IPS-15b (cell line): ENCODE data around the gene KIZ.
A peak's percentile ranks its signal among the peaks of the same experiment; 100 is the strongest.

ENCODE experiments used
- H3K27me3 ChIP-seq: one replicate; pipeline ENCODE4 v1.6.1; 2013; ENCODE audit warnings: low read length; ENCODE audit not compliant: control insufficient read depth, insufficient read depth
- H3K36me3 ChIP-seq: one replicate; pipeline ENCODE4 v1.6.1; 2013; ENCODE audit warnings: low read length; ENCODE audit not compliant: control insufficient read depth, insufficient read depth
- H3K4me1 ChIP-seq: one replicate; pipeline ENCODE4 v1.6.1; 2013; ENCODE audit warnings: mild to moderate bottlenecking, low read length; ENCODE audit not compliant: control insufficient read depth, insufficient read depth
- H3K4me3 ChIP-seq: one replicate; pipeline ENCODE4 v1.5.1; 2013; ENCODE audit warnings: low read depth, low read length
- H3K9ac ChIP-seq: one replicate; pipeline ENCODE4 v1.6.1; 2013; ENCODE audit warnings: low read depth, mild to moderate bottlenecking, low read length
- H3K9me3 ChIP-seq: one replicate; pipeline ENCODE4 v1.6.1; 2013; ENCODE audit warnings: mild to moderate bottlenecking, low read length; ENCODE audit not compliant: control insufficient read depth, insufficient read depth

Gene KIZ

DNA sequence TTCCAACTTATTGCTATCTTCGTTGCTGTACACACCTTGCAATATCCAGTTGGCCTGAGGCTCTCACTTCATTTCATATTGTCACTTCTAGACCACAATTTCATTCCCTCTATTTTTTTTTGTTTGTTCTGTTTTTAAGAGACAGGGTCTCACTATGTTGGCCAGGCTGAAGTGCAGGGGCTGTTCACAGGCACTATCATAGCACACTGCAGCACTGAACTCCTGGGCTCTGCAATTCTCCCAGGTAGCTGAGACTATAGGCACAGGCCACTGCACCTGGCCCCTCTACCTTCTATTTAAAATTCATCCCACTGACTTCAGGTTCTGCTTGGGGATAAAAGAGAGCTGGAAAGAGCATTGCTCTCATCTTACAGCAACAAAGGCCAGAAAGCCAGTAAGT, 15.1 kb upstream of the KIZ start:
- Histone ChIP-seq H3K4me1 (peaks cover 10% of the 10 kb centered on the region), H3K9ac (no peak overlapping the region)

DNA sequence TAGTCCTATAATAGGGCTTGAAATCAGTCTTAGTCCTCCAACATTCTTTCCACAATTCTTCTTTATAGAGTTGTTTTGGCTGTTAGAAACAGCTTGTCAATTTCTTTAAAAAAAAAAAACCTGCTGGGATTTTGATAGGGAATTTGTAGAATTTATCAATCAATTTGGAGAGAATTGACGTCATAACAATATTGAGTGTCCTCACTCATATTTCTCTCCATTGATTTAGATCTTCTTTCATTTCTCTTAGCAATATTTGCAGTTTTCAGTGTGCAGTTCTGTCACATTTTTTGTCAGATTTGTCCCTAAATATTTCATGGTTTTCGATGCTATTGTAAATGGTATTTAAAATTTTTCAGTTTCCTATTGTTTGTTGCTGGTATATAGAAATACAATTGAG, 14.5 kb upstream of the KIZ start:
- Histone ChIP-seq H3K36me3 (no peaks in the 10 kb centered on the region), H3K4me1 (peaks cover 10% of the 10 kb centered on the region), H3K4me3 (no peak overlapping the region), H3K27me3 (peaks cover 30% of the 10 kb centered on the region), H3K9me3 (no peaks in the 10 kb centered on the region), H3K9ac (no peak overlapping the region)

More for the DNA sequence above, 15.1 kb upstream of the KIZ start:
- Histone ChIP-seq H3K9me3 (no peaks in the 10 kb centered on the region), H3K4me3 (no peak overlapping the region), H3K36me3 (no peaks in the 10 kb centered on the region), H3K27me3 (peaks cover 36% of the 10 kb centered on the region)

DNA sequence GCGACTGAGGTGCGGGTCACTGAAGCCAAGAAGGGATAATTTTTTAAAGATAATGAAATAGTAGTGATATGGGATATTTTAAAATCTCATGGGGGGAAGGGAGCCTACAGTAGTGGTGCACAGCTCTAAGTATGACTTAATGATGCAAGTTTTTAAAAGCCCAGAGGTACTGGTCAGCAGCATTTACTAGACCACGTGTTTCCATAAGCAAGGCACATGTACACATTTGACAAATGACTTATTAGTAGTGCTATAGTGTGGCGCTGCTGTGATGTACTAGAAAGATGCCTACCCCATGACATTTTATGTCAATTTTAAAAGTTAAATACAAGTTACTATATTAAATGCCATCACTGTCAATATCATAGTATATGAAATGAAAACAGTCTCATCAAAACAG, 12.2 kb upstream of the KIZ start:
- no peaks in the 10 kb centered on the region for H3K9me3 ChIP-seq
- H3K27me3 ChIP-seq: peaks cover 7% of the 10 kb centered on the region
- no peak overlapping the region for H3K9ac ChIP-seq
- no peaks in the 10 kb centered on the region for H3K36me3 ChIP-seq
- no peak overlapping the region for H3K4me3 ChIP-seq
- H3K4me1 ChIP-seq: peaks cover 6% of the 10 kb centered on the region

DNA sequence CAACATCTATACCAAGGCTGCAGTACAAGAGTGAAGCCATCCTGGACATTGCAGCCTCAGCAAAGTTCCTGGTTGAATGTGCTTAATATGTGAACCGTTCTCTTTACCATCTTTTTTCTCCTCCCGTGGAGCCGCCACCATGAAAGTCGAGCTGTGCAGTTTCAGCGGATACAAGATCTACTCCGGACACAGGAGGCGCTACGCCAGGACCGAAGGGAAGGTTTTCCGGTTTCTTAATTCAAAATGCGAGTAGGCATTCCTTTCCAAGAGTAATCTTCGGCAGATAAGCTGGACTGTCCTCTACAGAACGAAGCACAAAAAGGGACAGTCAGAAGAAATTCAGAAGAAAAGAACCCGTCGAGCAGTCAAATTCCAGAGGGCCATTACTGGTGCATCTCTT, 11.3 kb upstream of the KIZ start:
- Histone ChIP-seq H3K27me3 (no peaks in the 10 kb centered on the region), H3K9me3 (no peaks in the 10 kb centered on the region)

DNA sequence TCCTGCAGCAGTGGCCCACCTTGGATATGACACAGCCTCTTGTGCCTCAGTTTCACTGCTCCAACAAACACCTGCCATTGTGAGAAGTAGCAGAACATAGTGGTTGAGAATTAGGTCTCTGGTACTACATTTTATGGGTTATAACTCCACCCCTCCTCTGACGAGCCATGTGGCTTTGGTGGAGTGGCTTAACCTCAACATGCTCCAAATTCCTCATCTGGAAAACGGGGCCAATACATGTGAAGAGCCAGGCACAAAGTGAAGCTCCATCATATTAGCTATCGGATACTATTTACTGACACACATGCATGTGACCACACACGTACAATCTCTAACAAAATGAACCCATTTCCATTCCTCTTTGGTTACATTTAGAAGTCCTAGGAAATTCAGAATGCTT, 8.4 kb upstream of the KIZ start:
- H3K27me3 ChIP-seq: no peaks in the 10 kb centered on the region
- H3K4me1 ChIP-seq: no peaks in the 10 kb centered on the region
- H3K9ac ChIP-seq: no peak overlapping the region
- H3K4me3 ChIP-seq: no peak overlapping the region
- no peaks in the 10 kb centered on the region for H3K36me3 ChIP-seq
- no peaks in the 10 kb centered on the region for H3K9me3 ChIP-seq

More for the DNA sequence above, 11.3 kb upstream of the KIZ start:
- Histone ChIP-seq H3K36me3 (no peaks in the 10 kb centered on the region), H3K9ac (no peak overlapping the region), H3K4me1 (peaks cover 6% of the 10 kb centered on the region), H3K4me3 (no peak overlapping the region)

DNA sequence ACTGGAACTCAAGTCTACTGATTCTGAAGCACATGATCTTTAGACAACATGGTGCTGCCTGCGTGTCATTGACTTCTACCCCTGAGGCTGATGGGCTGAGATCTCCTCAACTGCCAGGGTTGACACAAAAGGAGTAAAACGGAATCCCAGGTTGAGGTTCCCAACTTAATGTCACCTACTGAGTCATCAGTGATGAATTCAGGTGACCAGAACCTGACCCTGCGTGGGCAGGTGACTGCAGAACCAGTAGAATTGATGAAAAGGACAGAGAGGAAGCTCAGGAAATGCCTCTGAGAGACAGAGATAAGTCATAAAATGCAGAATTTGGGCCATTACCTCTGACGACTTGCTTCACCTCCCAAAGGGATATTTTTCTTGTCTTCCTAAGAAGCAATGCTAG, 7.7 kb upstream of the KIZ start:
- Histone ChIP-seq H3K36me3 (no peaks in the 10 kb centered on the region), H3K9ac (no peak overlapping the region), H3K27me3 (no peaks in the 10 kb centered on the region), H3K9me3 (no peaks in the 10 kb centered on the region), H3K4me3 (no peak overlapping the region), H3K4me1 (no peaks in the 10 kb centered on the region)

DNA sequence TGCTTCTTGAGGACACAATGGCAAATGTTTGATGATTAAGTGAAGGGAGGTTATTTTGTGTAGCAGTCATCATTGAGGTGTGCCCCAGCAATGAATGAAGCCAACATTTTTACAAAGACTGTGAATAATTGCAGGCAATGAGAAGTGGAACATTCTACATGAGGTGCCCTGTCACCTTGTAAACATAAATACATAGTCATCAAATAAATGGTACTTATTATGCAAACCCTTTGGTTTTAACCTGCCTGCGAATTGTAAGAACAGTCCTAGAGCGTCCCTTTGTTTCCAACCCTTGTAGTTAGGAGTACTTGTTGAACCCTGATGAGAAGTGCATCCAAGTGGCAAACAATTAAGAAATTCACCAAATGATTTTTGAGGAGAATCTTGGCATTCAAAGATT, 7.1 kb upstream of the KIZ start:
- Histone ChIP-seq H3K9ac (no peak overlapping the region), H3K36me3 (no peaks in the 10 kb centered on the region), H3K4me1 (no peaks in the 10 kb centered on the region), H3K4me3 (no peak overlapping the region), H3K9me3 (no peaks in the 10 kb centered on the region), H3K27me3 (no peaks in the 10 kb centered on the region)

DNA sequence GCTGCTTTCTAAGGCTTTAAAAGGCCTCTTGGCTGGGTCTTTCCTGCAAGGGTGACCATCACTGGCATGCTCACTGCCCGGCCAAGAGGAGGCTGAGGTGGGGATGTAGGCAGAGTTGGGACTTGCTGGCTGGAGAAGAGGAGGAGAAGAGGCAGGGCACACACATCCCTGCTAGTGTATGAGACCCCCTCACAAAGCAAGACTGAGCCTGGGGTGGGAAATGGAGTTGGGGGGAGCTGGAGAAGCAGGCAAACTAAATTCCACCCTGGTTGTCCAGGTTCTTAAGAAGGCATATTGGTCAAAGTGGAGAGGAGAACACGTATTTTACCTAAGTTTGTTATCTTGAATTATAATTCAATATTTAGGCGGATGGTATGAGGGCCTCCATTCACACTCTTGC, 1.7 kb upstream of the KIZ start:
- H3K36me3 ChIP-seq: no peaks in the 10 kb centered on the region
- H3K4me1 ChIP-seq: peaks cover 2% of the 10 kb centered on the region
- H3K27me3 ChIP-seq: peaks cover 3% of the 10 kb centered on the region
- H3K9me3 ChIP-seq: no peaks in the 10 kb centered on the region
- H3K4me3 ChIP-seq: no peak overlapping the region
- no peak overlapping the region for H3K9ac ChIP-seq

DNA sequence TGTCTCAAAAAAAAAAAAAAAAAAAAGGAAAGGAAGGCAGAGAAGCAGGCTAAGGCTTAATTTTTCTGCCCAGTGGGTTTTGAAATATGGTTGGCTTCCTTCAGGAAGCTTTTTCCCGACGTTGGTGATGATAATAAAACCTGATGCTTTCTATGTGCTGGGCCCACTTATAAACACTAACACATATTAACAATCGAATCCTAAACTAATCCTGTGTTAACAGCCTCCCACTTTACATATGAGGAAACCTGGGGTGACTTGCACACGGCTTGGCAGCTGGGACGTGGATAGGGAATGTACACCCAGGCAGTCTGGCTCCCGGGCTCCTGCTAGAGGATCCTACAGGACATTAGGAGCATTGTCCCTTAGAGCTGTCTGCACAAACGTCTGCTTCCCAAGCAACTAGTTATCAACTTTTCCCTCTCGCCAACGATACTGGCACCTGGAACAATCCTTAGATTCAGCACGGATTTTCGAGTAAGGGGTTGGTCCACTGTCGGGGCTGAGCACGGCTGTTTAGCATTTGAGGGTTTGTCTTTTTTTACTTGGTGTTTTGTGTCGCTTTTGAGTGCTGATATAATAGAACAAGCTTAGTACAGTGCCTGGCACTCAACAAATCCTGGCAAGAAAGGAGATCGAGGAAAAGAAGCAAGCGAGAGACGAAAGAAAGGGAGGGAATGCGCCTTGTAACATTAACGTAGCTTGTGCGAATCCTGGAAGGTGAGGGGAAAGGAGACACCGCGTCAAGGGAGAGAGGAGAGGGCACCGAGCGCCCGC, 622 bp upstream of the KIZ start:
- H3K4me3 ChIP-seq: peak overlapping the region; percentile 54
- H3K36me3 ChIP-seq: no peaks in the 10 kb centered on the region
- peak overlapping the region; percentile 49 for H3K9ac ChIP-seq

DNA sequence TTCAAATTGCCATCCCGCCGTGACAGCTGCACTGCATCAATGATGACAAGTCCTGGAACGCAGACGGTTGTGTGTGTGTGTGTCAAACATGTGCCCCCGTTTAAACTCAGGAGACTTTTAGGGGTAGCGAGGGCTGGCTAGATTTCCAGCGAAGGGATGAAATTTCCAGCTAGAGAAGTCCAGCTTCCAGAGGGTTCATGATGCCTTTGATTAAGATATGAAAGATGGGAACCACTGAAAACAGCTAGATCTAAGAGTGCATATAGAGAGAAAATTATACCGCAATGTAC, 644 bp downstream of the KIZ start:
- H3K4me1 ChIP-seq: peaks cover 7% of the 10 kb centered on the region
- peaks cover 3% of the 10 kb centered on the region for H3K27me3 ChIP-seq

More for the DNA sequence above, 622 bp upstream of the KIZ start:
- Histone ChIP-seq H3K27me3 (peaks cover 3% of the 10 kb centered on the region), H3K9me3 (no peaks in the 10 kb centered on the region), H3K4me1 (peaks cover 7% of the 10 kb centered on the region)

DNA sequence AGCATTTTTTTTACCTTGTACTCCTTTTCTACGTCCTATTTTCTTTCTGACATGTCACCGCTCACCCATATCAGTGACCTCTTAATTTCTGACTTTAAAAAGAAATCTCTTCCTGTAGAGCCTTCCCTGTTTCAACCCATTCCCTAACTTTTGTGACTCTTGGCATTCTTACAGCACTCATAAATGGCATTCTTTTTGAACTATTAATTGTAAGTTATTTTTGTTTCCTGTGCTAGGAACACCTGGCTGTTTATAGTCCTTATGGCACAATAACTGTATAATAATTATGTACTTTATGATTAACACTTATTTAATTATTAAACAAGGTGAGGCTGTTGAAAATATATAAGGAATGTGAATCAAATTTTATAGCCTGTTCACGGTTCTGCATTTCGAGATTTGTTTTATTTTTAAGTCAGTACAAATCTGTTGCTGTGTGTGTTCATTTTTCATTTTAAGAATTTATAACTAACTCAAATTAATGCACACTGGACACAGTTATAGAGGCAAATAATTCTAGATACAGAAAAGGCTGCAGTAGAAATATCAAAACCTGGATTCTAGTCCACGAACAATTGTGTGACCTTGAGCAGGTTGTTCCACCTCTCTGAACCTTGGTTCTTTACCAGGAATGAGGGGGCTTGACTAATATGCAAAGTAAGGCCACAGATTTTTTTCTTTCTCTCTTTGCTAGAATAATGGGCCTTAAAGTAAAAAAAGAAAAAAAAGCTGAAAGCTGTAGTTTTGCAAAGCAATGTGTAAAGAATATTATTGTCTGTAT, 1.5 kb downstream of the KIZ start:
- no peaks in the 10 kb centered on the region for H3K9me3 ChIP-seq
- no peak overlapping the region for H3K9ac ChIP-seq
- no peaks in the 10 kb centered on the region for H3K36me3 ChIP-seq
- peaks cover 3% of the 10 kb centered on the region for H3K27me3 ChIP-seq
- peaks cover 7% of the 10 kb centered on the region for H3K4me1 ChIP-seq
- H3K4me3 ChIP-seq: peak overlapping the region; percentile 87

More for the DNA sequence above, 644 bp downstream of the KIZ start:
- peak overlapping the region; percentile 62 for H3K9ac ChIP-seq
- peak overlapping the region; percentile 87 for H3K4me3 ChIP-seq
- no peaks in the 10 kb centered on the region for H3K9me3 ChIP-seq
- H3K36me3 ChIP-seq: no peaks in the 10 kb centered on the region

DNA sequence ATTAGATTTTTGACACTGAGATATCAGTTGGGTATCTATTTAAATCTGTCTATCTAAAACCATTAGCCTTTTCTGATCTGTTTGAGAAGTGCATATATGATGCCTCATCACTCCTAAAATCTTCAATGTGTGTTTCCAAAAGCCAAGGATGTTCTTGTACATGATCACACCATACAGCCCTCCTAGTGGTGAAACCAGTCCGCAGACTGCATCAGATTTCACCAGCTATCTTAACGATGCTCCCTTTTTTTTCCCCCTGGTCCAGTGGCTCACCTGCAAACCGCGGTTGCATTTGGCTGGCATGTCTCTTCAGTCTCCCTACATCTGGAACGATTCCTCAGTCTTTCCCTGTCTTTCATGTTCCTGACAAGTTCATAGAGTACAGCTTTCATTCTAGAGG, 4.0 kb downstream of the KIZ start:
- Histone ChIP-seq H3K9me3 (no peaks in the 10 kb centered on the region), H3K9ac (no peak overlapping the region), H3K4me3 (no peak overlapping the region), H3K4me1 (peaks cover 7% of the 10 kb centered on the region), H3K27me3 (no peaks in the 10 kb centered on the region), H3K36me3 (peaks cover 3% of the 10 kb centered on the region)
